Nucleus accumbens (tissue), 56 donors: ENCODE measurements around the gene COMT.

Experiments used
- DNase-seq, 56 donors: peaks; one replicate each; lab custom pipeline; 2025; lab: John Stamatoyannopoulos, UW

COMT gene

DNA sequence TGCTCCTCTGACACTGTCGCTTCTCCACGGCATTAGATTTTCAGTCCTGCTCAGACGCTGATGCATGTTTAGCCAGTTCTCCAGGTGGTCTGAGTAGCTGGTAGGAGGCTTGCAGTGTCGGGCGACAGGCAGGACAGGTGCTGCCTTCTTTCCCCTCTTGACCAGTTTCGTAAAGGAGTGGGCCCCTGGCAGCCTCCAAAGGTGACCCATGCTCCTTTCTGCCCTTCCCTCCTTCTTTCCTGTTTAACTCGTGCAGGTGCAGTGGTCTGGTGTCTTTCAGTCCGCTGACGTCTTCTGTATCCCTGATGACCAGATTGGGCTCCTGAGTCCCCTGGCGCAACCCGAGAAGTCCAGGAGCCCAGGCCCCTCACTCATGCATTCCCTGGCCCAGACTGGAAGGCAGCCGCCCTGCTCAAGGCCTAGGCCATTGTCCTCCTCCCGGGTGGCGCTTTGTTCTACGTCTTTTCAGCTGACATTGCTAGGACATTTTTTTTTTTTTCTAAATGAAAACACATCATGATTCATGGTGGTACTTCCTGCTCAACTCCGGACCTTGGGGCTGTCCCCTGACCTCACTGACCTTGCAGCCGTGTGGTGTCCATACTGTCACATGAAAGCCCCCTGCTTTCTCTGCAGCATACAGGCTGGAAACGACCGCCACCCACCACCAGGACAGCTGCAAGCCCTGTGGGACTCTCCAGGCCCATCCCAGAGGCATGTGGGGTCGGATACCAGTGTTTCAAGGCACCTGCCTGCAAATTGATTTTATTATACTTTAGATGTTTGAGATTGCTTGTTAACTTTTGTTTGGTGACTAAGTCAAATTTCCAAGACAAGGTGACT lies 25.6 kb downstream of the COMT start:
- DNase-seq = no peak

DNA sequence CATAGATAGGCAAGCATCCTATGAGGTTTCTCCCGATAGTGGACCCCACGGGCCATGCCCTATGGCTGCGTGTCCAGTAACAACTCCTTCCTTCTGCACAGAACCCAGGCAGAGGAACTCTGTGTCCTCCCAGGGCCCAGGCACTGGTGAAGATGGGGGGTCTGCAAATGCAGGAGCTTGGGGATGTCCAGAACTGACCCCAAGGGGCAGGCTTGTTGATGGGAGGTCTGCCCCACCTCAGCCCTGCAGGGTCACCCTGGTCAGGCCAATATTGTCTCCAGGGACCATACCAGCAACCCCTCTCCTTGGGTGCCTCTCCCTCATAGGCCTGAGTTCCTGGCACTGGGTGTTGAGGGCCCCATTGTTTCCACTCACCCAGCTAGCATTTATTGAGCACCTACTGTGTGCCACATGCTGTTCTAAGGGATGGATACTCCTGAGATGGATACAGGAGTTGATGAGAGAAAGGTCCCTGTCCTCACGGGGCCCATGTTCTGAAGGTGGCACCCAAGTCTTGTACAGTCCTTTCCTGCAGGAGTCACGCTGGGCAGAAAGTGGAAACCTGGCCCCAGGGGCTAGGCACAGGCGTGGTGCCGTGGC lies 26.4 kb downstream of the COMT start:
- DNase-seq = no peak

DNA sequence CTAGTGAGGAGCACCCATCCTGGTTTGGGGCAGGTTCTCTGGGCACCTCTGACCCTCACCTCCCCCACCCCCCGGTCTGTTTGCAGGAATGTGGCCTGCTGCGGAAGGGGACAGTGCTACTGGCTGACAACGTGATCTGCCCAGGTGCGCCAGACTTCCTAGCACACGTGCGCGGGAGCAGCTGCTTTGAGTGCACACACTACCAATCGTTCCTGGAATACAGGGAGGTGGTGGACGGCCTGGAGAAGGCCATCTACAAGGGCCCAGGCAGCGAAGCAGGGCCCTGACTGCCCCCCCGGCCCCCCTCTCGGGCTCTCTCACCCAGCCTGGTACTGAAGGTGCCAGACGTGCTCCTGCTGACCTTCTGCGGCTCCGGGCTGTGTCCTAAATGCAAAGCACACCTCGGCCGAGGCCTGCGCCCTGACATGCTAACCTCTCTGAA lies 26.9 kb downstream of the COMT start:
- no peak for DNase-seq

DNA sequence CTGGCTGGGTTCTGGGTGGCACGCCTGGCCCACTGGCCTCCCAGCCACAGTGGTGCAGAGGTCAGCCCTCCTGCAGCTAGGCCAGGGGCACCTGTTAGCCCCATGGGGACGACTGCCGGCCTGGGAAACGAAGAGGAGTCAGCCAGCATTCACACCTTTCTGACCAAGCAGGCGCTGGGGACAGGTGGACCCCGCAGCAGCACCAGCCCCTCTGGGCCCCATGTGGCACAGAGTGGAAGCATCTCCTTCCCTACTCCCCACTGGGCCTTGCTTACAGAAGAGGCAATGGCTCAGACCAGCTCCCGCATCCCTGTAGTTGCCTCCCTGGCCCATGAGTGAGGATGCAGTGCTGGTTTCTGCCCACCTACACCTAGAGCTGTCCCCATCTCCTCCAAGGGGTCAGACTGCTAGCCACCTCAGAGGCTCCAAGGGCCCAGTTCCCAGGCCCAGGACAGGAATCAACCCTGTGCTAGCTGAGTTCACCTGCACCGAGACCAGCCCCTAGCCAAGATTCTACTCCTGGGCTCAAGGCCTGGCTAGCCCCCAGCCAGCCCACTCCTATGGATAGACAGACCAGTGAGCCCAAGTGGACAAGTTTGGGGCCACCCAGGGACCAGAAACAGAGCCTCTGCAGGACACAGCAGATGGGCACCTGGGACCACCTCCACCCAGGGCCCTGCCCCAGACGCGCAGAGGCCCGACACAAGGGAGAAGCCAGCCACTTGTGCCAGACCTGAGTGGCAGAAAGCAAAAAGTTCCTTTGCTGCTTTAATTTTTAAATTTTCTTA lies 27.8 kb downstream of the COMT start:
- no peak for DNase-seq

DNA sequence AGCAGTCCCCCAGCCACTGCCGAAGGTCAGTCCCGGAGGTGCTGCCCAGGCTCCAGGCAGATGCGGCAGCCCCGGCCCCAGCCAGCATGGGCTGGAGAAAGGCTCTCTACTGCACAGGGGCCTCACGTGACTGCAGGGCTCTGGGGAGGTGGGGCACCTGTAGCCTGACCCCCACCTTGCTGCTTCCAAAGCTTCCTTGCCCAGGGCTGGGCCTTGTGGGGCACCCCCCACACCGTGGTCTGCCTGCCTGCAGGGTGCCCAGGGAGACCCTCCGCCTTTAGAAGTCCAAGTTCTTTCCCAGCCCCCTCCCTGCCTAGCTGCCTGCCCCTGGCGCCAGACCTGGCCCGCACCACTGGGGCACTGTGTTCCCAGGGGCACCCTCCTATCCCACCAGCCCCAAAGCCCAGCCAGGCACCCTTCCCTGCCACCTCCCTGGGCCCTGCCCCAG lies 28.5 kb downstream of the COMT start:
- no peak for DNase-seq

DNA sequence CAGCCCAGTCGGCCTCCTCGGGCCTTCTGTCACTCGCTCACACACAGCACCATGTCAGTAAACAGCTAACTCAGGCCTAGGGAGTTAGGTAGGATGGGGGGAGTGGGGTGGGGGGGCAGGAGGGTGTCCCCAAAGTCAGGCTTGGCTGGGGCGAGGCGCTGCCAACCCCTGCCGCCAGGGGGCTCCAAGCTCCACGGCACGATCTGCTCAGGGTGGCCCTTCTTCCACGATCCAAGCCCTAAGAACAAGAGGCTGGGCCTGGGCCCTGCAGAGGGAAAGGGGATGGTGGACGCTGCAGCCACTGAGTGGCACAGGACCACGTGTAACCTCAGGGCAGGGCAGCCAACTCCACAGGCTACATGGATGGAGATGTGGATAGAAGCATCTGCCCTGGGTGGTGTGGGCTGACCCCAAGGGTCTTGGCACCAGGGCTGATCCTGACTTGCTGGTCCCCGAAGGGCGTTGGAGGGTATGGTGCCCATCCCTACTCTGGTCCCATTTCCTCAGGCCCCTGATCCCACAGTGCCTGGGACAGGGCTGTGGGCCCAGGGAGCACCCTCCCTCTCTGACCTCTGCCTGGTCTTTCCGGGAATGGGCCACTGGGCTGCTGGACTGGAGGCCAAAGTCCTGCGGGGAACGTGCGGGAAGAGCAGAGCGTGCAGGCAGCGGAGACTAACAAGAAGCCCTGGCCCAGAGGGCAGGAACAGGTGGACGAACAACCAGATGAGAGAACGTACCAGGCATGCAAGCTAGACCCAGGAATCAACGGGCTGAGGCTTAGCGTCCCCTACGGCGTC lies 29.1 kb downstream of the COMT start:
- peak in 45 of 56 donors; percentile 20 to 79 (median 48) for DNase-seq

DNA sequence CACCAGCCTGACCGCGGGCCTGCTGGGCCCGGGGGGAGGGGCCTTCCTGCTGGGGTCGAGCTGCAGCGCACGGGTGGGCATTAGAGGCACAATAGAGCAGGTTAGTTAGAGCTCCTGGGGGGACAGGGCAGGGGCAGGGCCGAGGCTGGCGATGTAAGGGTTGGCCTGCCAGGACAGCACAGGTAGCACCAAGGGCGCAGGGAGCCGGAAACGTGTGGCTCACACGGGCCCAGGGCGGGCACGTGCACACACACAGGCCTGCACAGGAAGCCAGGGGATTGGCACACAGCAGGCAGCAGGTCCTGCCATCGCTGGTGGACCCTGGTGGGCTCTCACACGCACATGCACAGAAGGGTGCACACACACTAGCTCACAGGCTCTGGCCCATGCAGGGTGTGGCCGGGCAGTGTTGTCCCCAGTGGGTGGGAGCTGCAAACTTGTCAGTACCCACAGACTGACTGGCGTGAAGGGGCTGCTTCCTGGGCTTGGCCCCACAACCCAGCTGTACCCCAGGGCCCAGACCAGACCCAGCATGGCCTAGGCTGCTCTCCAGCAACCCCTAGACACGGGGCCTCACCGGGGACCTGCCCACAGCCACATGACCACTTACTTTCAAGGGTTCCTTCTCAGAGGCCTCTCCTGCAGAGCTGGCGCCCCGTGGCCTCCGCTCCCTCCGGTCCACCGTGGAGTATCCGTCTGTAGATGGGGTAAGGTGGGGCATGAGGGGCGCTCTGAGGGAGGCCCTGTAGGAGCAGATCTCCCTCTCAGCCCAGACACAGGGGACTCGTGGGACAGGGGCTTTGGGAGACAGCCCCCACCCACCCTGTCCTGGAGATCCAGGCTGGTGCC lies 29.9 kb downstream of the COMT start:
- DNase-seq = peak in 1 of 56 donors; percentile 2

DNA sequence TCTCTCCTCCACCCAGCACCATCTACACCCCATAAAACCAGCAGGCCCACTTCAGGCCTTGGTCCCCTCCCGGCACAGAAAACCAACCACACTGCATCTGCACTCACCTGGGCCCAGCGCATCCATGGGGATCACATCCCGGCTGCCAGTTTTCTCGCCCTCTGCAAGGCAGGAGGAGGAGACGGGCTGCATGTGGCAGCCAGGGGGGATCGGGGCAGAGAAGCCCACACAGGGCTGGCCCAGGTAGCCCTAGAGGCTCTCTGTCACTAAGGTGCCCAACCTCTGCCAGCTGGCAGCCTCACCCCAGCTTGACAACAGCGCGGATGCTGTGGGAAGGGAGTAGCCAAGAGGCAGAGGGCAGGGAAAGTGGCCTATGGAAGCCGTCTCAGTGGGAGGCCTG lies 30.7 kb downstream of the COMT start:
- DNase-seq = no peak

DNA sequence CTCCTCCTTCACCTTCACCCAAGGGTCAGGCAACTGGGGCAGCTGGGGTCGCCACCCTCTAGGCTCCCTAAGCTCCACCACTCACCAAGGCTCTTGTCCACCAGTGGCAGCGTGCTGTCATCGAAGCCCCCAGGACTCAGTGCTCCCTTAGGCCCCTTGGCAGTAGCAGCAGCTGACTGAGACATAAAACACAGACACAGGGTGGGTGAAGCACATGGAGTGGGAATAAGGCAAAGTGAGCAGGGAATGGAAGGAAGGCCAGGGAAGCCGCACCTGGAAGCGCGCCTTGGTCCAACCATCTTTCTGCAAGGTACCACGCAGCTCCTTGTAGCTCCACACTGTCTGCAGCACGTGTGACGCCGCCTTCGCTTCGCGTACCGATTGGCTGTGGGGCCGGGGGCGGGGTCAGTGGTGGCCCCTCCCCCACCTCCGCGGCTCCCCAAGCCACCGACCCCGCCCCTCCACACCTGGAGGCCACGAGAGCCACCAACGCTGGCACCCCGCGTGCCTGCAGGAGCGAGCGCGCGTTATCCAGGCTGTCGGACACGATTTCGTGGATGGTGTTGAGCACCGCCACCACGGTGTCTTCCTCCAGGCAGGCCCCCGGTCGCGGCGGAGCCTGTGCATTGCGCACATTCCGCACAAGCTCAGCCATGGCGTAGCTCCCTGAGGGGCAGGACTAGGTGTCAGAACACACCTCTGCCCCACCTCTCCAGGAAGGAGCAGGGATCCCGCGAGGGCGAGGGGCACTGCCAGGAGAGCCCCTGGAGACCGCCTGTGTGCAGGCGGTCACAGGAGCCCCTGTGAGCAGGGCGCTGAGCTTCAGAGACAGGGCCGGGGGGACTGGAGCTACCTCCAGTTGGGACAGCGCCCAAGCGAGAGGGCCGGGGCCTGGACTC lies 31.3 kb downstream of the COMT start:
- DNase-seq = no peak

DNA sequence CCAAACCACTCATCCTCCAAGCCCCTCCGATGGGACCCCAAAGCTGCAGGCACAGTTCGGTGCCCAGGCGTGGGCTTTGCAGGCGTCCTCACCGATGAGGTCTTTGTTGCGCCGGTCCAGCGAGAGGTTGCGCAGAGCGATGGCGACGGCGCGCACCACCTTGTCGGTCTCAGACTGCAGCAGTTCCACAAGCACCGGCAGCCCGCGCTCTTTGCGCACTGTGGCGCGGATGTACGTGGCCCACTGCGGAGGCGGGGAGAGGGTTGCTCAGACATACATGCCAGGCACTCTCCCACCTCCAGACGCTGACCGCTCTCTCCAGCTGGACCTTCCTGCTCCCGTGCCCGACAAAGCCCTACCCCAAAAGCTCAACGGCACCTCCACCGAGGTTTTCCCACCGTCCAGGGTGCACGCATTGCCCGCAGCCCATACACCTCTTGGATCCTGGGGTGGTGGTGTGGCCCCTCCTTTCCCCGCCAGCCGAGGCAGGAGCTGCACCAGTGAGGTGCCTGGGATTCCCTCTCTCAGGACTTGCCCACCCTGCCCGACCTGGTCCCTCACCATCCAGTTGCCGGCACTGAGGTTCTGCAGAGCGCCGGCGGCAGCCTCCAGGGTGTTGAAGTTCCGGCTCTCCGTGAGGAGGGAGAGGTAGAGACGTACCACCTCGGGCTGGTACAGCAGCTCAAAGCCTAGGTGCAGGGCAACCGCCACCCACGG lies 32.1 kb downstream of the COMT start:
- no peak for DNase-seq

DNA sequence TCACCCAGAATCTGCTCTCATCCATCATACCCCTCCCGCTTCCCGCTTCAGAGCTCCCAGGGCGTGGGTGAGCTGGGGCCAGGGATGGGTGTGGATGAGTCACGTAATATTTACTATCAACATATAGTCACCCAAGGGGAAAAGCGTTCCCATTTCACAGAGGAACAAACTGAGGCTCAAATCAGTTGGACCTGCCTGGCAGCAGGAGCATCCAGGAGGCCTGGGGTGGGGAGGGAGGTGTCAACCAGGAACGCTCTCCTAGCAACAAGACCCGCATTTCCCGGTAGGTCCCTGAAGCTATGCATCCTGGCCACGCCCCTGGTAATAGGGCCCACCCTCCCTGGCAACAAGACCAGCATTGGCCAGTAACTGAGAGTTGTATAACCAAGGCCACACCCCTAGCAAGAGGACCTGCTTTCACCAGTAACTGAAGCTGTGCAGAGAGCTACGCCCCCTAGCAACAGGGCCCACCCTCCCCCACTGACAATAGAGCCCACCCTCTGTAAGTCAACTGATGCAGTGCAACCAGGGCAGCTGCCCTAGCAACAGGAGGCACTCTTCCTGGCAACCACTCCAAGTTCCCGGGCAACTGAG lies 32.8 kb downstream of the COMT start:
- DNase-seq = peak in 28 of 56 donors; percentile 11 to 69 (median 40)

DNA sequence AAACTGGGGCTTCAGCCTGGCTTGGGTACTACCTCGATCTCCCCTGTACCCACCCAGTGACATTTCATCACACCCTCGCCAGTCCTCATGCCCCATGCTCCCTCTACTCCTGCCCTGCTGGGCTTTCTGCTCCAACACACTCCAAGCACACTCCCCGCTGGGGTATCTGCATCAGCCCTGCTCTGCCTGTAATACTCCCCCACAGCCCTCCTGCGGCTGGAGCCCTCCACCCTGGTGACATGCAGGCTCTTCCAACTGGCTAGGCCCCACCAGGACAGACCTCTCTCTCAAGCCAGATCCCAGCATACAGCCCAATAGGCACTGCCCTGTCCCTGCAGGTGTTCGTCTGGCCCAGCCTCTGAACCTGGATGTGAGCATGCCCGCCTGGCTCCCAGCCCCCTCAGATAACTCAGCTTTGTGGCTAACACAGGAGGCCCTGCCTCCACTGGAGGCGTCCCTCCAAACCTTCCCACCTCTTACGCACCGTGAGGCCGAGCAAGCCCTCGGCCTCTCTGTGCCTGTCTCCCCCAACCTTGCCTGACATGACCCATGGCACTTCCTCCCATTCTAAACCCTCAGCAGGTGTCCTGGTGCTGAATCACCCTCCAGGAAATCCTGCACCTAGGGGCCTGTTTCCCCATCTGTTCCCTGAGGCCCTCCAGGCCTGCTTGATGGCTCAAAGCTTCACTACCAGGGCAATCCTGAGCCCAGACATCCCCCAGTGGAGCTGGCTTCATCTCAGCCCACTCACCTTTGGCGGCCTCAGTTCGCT lies 33.5 kb downstream of the COMT start:
- DNase-seq = peak in 1 of 56 donors; percentile 45

DNA sequence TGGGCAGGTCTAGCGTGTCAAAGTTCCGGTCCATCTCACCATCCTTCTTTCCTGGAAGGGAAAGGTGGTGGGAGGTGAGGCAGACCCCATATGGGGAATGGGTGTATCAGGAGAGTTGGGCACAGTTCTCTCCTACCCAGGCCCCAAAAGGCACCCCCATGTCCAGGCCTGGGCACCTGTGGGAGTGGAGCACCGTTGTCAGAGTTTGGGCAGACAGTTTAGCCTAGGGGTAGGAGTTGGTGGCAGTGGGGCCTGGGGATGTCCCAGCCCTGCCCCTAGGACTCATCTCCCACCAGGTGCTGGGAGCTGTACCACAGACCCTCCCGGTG lies 34.1 kb downstream of the COMT start:
- no peak for DNase-seq

DNA sequence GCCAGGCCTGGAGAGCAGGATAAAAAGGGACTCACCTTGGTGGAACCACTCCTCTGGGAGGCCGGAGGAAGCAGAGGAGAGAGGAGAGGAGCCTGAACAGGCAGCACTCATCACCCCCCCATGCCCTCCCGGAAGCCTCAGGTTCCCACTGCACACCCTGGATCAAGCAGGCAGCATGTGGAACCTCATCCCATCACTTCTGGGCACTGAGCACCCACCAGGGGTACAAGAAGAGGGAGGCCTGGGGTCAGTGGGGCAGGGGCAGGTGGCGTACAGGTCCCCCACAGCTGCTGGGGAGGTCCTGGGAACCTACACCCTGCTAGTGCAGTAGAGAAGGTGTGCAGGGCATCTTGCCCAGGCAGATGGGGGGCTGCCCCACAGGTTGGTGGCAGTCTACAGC lies 35.1 kb downstream of the COMT start:
- DNase-seq = no peak

DNA sequence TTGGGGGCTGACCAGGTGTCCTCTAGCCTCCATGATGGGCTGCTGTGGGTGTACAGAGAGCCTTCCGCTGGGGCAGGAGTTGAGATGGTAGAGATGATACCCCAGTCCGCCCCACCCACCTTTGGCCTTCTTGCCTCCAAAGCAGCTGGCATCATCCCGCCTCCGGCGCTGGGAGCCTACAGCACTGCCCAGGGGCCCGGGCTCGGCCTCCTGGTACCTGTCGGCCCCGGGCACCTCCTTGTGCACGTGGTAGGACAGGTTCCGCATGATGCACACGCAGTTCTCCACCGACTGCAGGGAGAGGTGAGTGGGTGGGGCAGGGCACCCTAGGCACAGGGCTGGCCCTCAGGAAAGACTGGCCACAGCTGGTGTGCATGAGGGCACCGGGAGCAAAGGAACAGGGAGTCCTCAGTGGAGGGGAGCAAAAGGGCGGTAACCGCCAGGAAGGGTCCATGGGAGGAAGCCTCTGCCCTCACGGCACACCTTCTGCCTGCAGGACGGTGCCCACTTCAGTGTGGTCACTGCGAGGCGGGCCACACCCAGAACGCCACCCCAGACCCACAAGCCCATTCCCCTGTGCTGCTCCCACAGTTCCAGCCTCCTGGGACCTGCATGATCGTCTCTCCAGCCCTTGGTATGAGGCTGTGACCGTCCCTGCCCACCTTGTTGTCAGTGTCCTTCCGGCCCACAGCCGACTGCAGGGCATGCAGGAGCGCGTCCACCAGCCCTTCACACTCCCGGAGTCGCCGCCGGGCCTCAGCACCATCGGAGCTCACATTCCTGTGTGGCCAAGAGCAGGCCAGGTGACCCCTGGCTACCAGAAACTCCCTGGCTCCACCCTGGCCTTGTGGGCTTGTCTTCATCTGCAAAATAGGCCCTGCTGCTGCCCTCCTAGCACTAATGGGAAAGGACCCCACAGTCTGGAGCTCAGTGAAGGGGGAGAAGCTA lies 36.0 kb downstream of the COMT start:
- DNase-seq = no peak

DNA sequence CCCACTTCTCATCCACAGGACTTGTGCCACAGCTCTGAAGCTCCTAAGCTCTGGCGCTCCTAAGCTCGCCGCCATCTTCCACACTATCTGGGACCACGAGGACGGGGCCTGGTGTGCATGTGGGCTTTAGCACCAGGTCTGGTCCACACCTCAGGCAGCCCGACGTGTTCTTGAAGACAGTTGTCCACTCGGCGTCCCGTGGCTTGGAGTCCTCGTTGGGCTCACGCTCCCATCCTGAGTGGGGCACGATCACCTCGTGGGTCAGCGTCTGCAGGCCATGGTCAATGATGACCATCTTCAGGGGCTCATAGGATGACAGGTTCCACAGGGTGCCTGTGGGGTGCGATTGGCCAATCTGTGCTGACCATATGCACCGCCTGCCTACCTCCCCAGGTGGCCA lies 37.2 kb downstream of the COMT start:
- no peak for DNase-seq
